Nephron progenitor cell (in vitro differentiated cells): Measurements from ENCODE around the gene STK11.

Experiments
- DNase-seq: peaks from one replicate; pipeline ENCODE4 v3.0.0; 2021
- H3K27ac Mint-ChIP-seq: 2 replicates; pipeline ENCODE4 v1.8.0; 2021; ENCODE audit warnings: mild to moderate bottlenecking, moderate library complexity, mixed read lengths
- H3K27me3 Mint-ChIP-seq: 2 replicates; pipeline ENCODE4 v1.8.0; 2021; ENCODE audit warnings: mild to moderate bottlenecking, low read depth, mixed read lengths; ENCODE audit not compliant: poor library complexity
- H3K36me3 Mint-ChIP-seq: 2 replicates; pipeline ENCODE4 v1.8.0; 2021; ENCODE audit warnings: low read depth, mixed read lengths
- H3K4me1 Mint-ChIP-seq: 2 replicates; pipeline ENCODE4 v1.8.0; 2021; ENCODE audit warnings: mixed read lengths
- H3K4me3 Mint-ChIP-seq: 2 replicates; pipeline ENCODE4 v1.8.0; 2021; ENCODE audit warnings: mild to moderate bottlenecking, moderate library complexity, mixed read lengths
- H3K9me3 Mint-ChIP-seq: 2 replicates; pipeline ENCODE4 v1.8.0; 2021; ENCODE audit warnings: mild to moderate bottlenecking, moderate library complexity, mixed read lengths
- CTCF ChIP-seq: fragments of 200-600 bp; sonication (generic); IDR thresholded peaks from 2 replicates; pipeline ENCODE4 v1.5.0; 2021; ENCODE audit warnings: antibody characterized with exemption

STK11 gene

GRCh38 chr19:1210227-1210538, 4.6 kb downstream of the STK11 start:
- peak overlapping the region; percentile 64 for H3K4me3 Mint-ChIP-seq
- TF ChIP-seq CTCF: no peak
- H3K9me3 Mint-ChIP-seq: no peaks in the 10 kb centered on the region
- peaks cover 22% of the 10 kb centered on the region for H3K36me3 Mint-ChIP-seq
- H3K4me1 Mint-ChIP-seq: peaks cover 58% of the 10 kb centered on the region
- peak overlapping the region; percentile 25 for H3K27ac Mint-ChIP-seq
- peaks cover 6% of the 10 kb centered on the region for H3K27me3 Mint-ChIP-seq
- DNase-seq: no peak

DNA sequence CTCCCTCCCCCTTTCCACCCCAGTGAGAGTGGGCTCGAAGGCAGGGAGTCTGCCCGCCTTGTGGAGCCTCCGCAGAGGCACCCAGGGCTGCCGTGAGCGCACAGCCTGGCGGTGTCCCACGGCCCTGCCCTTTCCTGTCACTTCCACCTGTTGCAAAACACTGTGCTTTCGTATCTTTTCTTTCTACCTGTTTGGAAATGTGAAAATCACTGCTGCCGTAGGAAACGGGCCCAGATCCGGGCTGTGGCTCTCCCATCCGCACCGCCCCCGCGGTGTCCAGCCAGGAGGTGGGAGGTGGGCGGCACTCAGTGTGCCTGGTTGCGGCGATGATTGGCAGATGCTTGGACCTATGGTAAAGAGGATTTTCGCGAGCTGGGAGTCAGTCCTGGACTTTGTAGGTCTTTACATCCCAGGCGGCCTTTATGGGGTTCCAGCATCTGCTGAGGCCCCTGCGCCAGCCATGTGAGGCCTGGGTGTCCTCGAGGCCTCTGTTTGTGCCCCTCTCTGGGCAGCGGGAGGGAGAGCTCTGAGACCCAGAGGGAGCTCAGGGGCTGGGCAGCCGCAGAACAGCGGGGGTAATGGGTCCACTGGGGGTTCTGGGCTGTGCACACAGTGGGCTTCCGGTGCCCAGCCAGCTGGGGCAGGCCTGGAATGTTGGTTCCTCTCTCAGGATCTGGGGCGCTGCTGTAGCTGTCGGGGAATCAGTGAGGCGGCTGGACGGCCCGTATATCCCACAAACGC, 6.1 kb downstream of the STK11 start:
- peaks cover 69% of the 10 kb centered on the region for H3K4me1 Mint-ChIP-seq
- H3K36me3 Mint-ChIP-seq: peaks cover 22% of the 10 kb centered on the region
- no peak for TF ChIP-seq CTCF
- H3K9me3 Mint-ChIP-seq: no peaks in the 10 kb centered on the region
- H3K27me3 Mint-ChIP-seq: peaks cover 6% of the 10 kb centered on the region
- peak overlapping the region; percentile 29 for H3K4me3 Mint-ChIP-seq
- peak overlapping the region; percentile 96 for H3K27ac Mint-ChIP-seq
- peak; percentile 43 for DNase-seq

- no peak for TF ChIP-seq CTCF
- peak; percentile 48 for DNase-seq
Measured at GRCh38 chr19:1213391-1214286, 8.1 kb downstream of the STK11 start.

DNA sequence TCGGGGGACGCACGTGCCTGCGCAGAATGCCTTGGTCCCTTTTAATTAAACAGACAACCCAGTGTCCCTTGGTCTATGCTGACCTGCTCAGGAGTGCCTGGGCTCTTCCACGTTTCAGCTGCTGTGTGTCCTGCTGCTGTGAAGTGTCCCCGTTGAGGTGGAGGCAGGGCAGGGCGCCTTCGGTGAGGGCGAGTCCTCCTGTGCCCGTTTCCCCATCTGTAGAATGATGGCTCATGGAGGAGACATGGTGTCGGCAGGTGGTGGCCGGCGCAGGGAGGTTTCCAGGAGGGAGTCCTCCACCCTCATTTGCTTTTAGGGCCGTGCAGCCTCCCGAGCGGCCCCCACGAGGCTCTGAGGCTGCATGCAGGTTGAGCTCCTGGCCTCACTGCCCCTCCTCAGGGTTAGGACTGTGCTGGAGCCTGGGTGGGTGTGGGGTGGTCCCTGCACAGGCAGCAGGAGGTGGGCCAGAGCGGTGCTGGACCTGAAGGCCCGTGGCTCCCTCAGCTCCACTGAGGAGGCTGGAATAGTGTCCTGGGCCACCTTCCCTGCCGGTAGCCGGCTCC, 8.8 kb downstream of the STK11 start:
- no peaks in the 10 kb centered on the region for H3K27me3 Mint-ChIP-seq
- peak overlapping the region; percentile 93 for H3K27ac Mint-ChIP-seq
- H3K4me1 Mint-ChIP-seq: peaks cover 67% of the 10 kb centered on the region
- no peak for DNase-seq
- peaks cover 22% of the 10 kb centered on the region for H3K36me3 Mint-ChIP-seq
- no peaks in the 10 kb centered on the region for H3K9me3 Mint-ChIP-seq
- peak overlapping the region; percentile 63 for H3K4me3 Mint-ChIP-seq
- TF ChIP-seq CTCF: no peak

More at GRCh38 chr19:1213391-1214286, 8.1 kb downstream of the STK11 start:
- peaks cover 22% of the 10 kb centered on the region for H3K36me3 Mint-ChIP-seq
- H3K9me3 Mint-ChIP-seq: no peaks in the 10 kb centered on the region
- peaks cover 4% of the 10 kb centered on the region for H3K27me3 Mint-ChIP-seq
- H3K4me3 Mint-ChIP-seq: peak overlapping the region; percentile 63
- H3K27ac Mint-ChIP-seq: peak overlapping the region; percentile 93
- H3K4me1 Mint-ChIP-seq: peaks cover 68% of the 10 kb centered on the region

- Mint-ChIP-seq H3K4me3 (no peak overlapping the region), H3K4me1 (peaks cover 60% of the 10 kb centered on the region), H3K27me3 (no peaks in the 10 kb centered on the region), H3K27ac (no peak overlapping the region), H3K36me3 (peaks cover 15% of the 10 kb centered on the region), H3K9me3 (no peaks in the 10 kb centered on the region)
- no peak for DNase-seq
- no peak for TF ChIP-seq CTCF
Measured at GRCh38 chr19:1214862-1215731, 9.5 kb downstream of the STK11 start.
